Fibroblast of lung (primary cell): ENCODE measurements around the gene PRELP. TPM values are rescaled to one million over a fixed set of nuclear protein-coding genes. Genes with fewer than 3 reads are reported as not detected.

Experiments used
- DNase-seq, 2 donors: peaks; one replicate each; pipeline versions ENCODE4 v3.0.0 to v3.0.0-alpha.2; 2010; ENCODE audit warnings: low read depth in 2 of 2
- H2AFZ ChIP-seq: 2 replicates; pipeline ENCODE4 v1.5.1; 2012; ENCODE audit warnings: low read length, control low read depth, inconsistent platforms
- H3K27ac ChIP-seq: 2 replicates; pipeline ENCODE4 v1.5.1; 2011; ENCODE audit warnings: low read length, control low read depth; ENCODE audit not compliant: insufficient read depth
- H3K27me3 ChIP-seq: 2 replicates; pipeline ENCODE4 v1.5.1; 2011; ENCODE audit warnings: mild to moderate bottlenecking, low read length; ENCODE audit not compliant: control insufficient read depth, insufficient read depth
- H3K36me3 ChIP-seq: 2 replicates; pipeline ENCODE4 v1.5.1; 2011; ENCODE audit warnings: low read length; ENCODE audit not compliant: control insufficient read depth, insufficient read depth
- H3K4me1 ChIP-seq: 2 replicates; pipeline ENCODE4 v1.5.1; 2011; ENCODE audit warnings: low read length; ENCODE audit not compliant: control insufficient read depth, insufficient read depth; ENCODE audit errors: extremely low read depth
- H3K4me2 ChIP-seq: 2 replicates; pipeline ENCODE4 v1.5.1; 2011; ENCODE audit warnings: low read length, control low read depth; ENCODE audit not compliant: insufficient read depth; ENCODE audit errors: extremely low read depth
- H3K4me3 ChIP-seq, 4 experiments: fragments of 200-600 bp in 1 of 4; sonication (generic) in 1 of 4; replicated peaks in 1 of 4; 2 replicates each; pipeline ENCODE4 v1.5.1; 2011 to 2016; ENCODE audit warnings: low read length in 4 of 4, low read depth in 3 of 4, mild to moderate bottlenecking in 3 of 4, control low read depth in 2 of 4, inconsistent platforms in 1 of 4, mixed read lengths in 1 of 4; ENCODE audit not compliant: insufficient read depth in 1 of 4; ENCODE audit errors: control extremely low read depth in 1 of 4
- H3K79me2 ChIP-seq: 2 replicates; pipeline ENCODE4 v1.5.1; 2012; ENCODE audit warnings: mild to moderate bottlenecking, low read length, inconsistent platforms; ENCODE audit not compliant: control insufficient read depth, insufficient read depth
- H3K9ac ChIP-seq: 2 replicates; pipeline ENCODE4 v1.5.1; 2011; ENCODE audit warnings: mild to moderate bottlenecking, low read length, control low read depth; ENCODE audit not compliant: insufficient read depth
- H3K9me3 ChIP-seq: 2 replicates; pipeline ENCODE4 v1.5.1; 2012; ENCODE audit warnings: low read depth, low read length; ENCODE audit not compliant: control insufficient read depth, insufficient read depth
- H4K20me1 ChIP-seq: 2 replicates; pipeline ENCODE4 v1.5.1; 2011; ENCODE audit warnings: low read length; ENCODE audit not compliant: control insufficient read depth, insufficient read depth; ENCODE audit errors: extremely low read depth
- EZH2 ChIP-seq: IDR thresholded peaks from 2 replicates; pipeline ENCODE4 v1.5.1; 2012; ENCODE audit warnings: low read length, control low read depth, mild to moderate bottlenecking; ENCODE audit errors: missing control alignments
- polyA plus RNA-seq, 2 donors: library from polyadenylated mRNA; depleted of rRNA in 1 of 2; stranded (reverse) in 1 of 2; unstranded in 1 of 2; fragments of >200 nt; gene quantifications; 2 replicates each; pipeline ENCODE4 v1.2.1, GENCODE V29; 2011 to 2012; ENCODE audit warnings: missing spikeins in 1 of 2
- total RNA-seq: library from RNA; depleted of rRNA; stranded (reverse); fragments of >200 nt; gene quantifications from 2 replicates; pipeline ENCODE4 v1.2.1, GENCODE V29; 2014
- TF ChIP-seq, protein P1 (sequence below), 2 donors: IDR thresholded peaks in 1 of 2; conservative IDR thresholded peaks in 1 of 2; 1 replicate in 1 of 2; 2 replicates in 1 of 2; pipeline ENCODE4 v1.5.1; 2011 to 2012; ENCODE audit warnings: low read length in 2 of 2, control low read depth in 1 of 2, inconsistent platforms in 1 of 2, low read depth in 1 of 2, mild to moderate bottlenecking in 1 of 2

The PRELP gene
- total and polyA plus RNA-seq, 2 donors (not counting 1 experiment from before 2014, with no cell fraction given), result 4.5 to 13.9 TPM

DNA sequence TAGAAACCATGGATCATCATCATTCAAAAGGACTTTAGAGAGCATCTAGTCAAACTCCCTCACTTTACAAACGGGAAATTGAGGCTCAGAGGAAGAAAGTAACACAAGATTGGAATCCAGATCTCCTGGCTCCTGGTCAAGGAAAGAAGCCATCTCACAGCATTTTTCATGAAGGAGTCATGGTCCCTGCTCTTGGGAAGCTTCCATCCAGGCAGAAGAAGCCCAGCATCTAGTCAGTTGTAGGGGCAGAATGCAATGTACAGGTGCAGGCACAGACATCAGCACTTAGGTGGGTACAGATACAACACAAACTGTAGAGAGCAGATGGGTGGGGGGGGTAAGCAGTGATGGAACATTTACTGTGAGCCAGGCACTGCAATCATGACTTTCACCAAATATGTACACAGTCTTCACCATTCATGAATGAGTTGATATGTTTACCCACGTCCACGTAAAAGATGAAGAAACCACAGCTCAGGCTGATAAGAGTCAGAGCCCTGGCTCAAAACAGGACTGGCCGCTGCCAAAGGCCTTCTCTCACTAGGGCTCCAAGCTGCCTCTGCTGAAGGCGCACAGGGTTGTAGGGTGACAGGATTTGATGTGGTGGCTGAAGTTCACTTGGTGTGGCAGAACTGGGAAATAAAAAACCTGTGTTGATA lies 62.3 kb downstream of the PRELP start:
- no peak overlapping the region for H3K9ac ChIP-seq
- H3K9me3 ChIP-seq, result no peaks in the 10 kb centered on the region
- H3K27me3 ChIP-seq, result no peaks in the 10 kb centered on the region
- H4K20me1 ChIP-seq, result no peaks in the 10 kb centered on the region
- no peak overlapping the region for H3K4me3 ChIP-seq
- peak overlapping the region; percentile 60 for H3K27ac ChIP-seq
- H3K4me2 ChIP-seq, result no peak overlapping the region
- H3K4me1 ChIP-seq, result peaks cover 29% of the 10 kb centered on the region
- H3K79me2 ChIP-seq, result no peaks in the 10 kb centered on the region
- DNase-seq, result peak; percentile 72 to 75
- no peak overlapping the region for H2AFZ ChIP-seq
- H3K36me3 ChIP-seq, result no peaks in the 10 kb centered on the region
- no peak for TF ChIP-seq EZH2
- TF ChIP-seq, protein P1, sequence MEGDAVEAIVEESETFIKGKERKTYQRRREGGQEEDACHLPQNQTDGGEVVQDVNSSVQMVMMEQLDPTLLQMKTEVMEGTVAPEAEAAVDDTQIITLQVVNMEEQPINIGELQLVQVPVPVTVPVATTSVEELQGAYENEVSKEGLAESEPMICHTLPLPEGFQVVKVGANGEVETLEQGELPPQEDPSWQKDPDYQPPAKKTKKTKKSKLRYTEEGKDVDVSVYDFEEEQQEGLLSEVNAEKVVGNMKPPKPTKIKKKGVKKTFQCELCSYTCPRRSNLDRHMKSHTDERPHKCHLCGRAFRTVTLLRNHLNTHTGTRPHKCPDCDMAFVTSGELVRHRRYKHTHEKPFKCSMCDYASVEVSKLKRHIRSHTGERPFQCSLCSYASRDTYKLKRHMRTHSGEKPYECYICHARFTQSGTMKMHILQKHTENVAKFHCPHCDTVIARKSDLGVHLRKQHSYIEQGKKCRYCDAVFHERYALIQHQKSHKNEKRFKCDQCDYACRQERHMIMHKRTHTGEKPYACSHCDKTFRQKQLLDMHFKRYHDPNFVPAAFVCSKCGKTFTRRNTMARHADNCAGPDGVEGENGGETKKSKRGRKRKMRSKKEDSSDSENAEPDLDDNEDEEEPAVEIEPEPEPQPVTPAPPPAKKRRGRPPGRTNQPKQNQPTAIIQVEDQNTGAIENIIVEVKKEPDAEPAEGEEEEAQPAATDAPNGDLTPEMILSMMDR (conservative IDR thresholded peaks at IDR 0.05 in 1 of 2, IDR thresholded peaks at IDR 0.05 in 1 of 2; ENCODE audit: low read depth in 1 of 2, low read length in 2 of 2), result no peak

DNA sequence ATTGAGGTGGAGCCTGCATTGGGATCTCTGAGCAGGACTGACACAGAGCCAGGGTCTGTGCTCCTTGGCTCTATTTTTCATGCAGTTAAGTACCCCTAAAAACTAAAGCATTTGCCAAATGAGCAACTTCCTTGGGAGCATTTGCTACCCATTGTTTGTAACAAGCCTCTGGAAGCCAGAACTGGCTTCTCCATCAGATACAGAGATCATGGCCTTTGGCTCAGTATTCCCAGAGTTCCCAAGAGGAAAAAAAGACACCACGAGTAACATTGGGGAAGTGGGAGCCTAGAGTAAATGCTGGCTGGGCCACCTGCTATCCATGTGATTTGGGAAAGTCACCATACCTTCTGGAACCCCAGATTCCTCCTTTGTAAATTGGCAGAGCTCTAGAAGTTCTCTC lies 63.1 kb downstream of the PRELP start:
- H3K27me3 ChIP-seq, result no peaks in the 10 kb centered on the region
- no peak overlapping the region for H3K9ac ChIP-seq
- H3K4me3 ChIP-seq, result no peak overlapping the region
- no peak overlapping the region for H3K27ac ChIP-seq
- H3K36me3 ChIP-seq, result no peaks in the 10 kb centered on the region
- TF ChIP-seq, protein P1 (conservative IDR thresholded peaks at IDR 0.05 in 1 of 2, IDR thresholded peaks at IDR 0.05 in 1 of 2; ENCODE audit: low read depth in 1 of 2, low read length in 2 of 2), result no peak
- TF ChIP-seq EZH2, result no peak
- H2AFZ ChIP-seq, result no peak overlapping the region
- DNase-seq, result no peak
- no peak overlapping the region for H3K4me2 ChIP-seq
- no peaks in the 10 kb centered on the region for H3K79me2 ChIP-seq
- H3K9me3 ChIP-seq, result no peaks in the 10 kb centered on the region
- peaks cover 25% of the 10 kb centered on the region for H3K4me1 ChIP-seq
- no peaks in the 10 kb centered on the region for H4K20me1 ChIP-seq

DNA sequence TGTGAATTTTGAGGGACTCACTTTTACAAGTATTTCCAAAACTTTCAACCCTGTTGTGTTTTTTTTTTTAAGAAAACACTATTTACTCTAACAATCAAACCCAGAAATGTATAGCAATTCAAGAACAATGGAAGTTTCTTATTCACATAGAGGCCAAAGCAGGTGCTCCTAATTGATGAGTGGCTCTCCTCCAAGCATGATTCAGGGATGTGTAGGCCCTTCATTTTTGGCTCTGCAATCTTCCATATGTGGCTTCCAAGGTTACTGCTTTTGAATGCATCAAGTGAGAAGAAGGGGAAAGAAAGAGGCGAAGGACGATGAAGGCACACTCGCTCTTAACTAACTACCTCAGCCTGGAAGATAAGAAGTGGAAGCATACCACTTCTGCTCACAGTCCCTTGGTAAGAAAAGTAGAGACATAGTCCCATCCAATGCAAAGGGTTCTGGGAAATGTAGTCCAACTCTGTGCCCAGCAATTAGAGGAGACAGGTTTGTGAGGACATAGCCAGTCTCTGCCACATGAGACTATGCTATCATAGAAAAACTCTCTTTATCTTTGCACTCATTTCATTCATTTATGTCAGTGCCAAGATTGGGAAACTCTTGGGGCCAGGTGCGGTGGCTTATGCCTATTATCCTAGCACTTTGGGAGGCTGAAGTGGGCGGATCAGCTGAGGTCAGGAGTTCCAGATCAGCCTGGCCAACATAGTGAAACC lies 64.4 kb downstream of the PRELP start:
- Histone ChIP-seq H3K9ac (no peak overlapping the region), H3K27me3 (no peaks in the 10 kb centered on the region), H3K4me1 (peaks cover 18% of the 10 kb centered on the region), H3K27ac (no peak overlapping the region), H3K36me3 (no peaks in the 10 kb centered on the region), H2AFZ (no peak overlapping the region), H3K9me3 (no peaks in the 10 kb centered on the region), H4K20me1 (no peaks in the 10 kb centered on the region), H3K4me2 (no peak overlapping the region), H3K4me3 (no peak overlapping the region), H3K79me2 (no peaks in the 10 kb centered on the region)
- no peak for DNase-seq
- no peak for TF ChIP-seq EZH2
- TF ChIP-seq, protein P1 (conservative IDR thresholded peaks at IDR 0.05 in 1 of 2, IDR thresholded peaks at IDR 0.05 in 1 of 2; ENCODE audit: low read depth in 1 of 2, low read length in 2 of 2), result no peak

Other genes starting within 250 kb of the PRELP start
- gene CHIT1, start 246.1 kb upstream of the PRELP start, total RNA-seq, result not detected in 2 replicates
- gene CHIT1, start 246.1 kb upstream of the PRELP start, polyA plus RNA-seq, result not detected in 2 replicates
- 20.3 and 26.3 TPM in 2 replicates for gene BTG2, start 170.3 kb upstream of the PRELP start, total RNA-seq
- gene BTG2, start 170.3 kb upstream of the PRELP start, polyA plus RNA-seq, result 9.8 and 12.2 TPM in 2 replicates
- 3.3 and 15.4 TPM in 2 replicates for gene FMOD, start 124.7 kb upstream of the PRELP start, total RNA-seq
- gene FMOD, start 124.7 kb upstream of the PRELP start, polyA plus RNA-seq, result 2.9 and 9.0 TPM in 2 replicates
- not detected in 2 replicates for gene OPTC, start 18.3 kb downstream of the PRELP start, total RNA-seq
- gene OPTC, start 18.3 kb downstream of the PRELP start, polyA plus RNA-seq, result not detected in 2 replicates
- gene ATP2B4, start 151.0 kb downstream of the PRELP start, total RNA-seq, result 143 and 302 TPM in 2 replicates
- 265 and 328 TPM in 2 replicates for gene ATP2B4, start 151.0 kb downstream of the PRELP start, polyA plus RNA-seq